Psoas muscle (tissue), 8 donors: Measurements from ENCODE around the gene MFN2. TPM values are rescaled to one million over a fixed set of nuclear protein-coding genes. Genes with fewer than 3 reads are reported as not detected.

Experiments
- ATAC-seq, 4 donors: fragments of 200-7000 bp; cut with Tn5 transposase; one replicate each; pipeline ENCODE4 v1.9.1; 2020; ENCODE audit warnings: moderate library complexity in 3 of 4, mild to moderate bottlenecking in 2 of 4
- DNase-seq, 2 donors: peaks; one replicate each; pipeline ENCODE4 v3.0.0-alpha.2; 2020
- H3K27ac ChIP-seq: fragments of 200-600 bp; one replicate; pipeline ENCODE4 v1.8.0; 2022
- H3K27me3 ChIP-seq, 3 donors: fragments of 200-600 bp in 1 of 3; one replicate each; pipeline versions ENCODE4 v1.6.1 to v1.8.0; 2013 to 2022; ENCODE audit warnings: low read length in 2 of 3, mild to moderate bottlenecking in 2 of 3, moderate library complexity in 1 of 3; ENCODE audit not compliant: insufficient read depth in 3 of 3
- H3K36me3 ChIP-seq, 2 donors: fragments of 200-600 bp in 1 of 2; one replicate each; pipeline versions ENCODE4 v1.6.1 to v1.8.0; 2013 to 2022; ENCODE audit warnings: low read depth in 1 of 2, mild to moderate bottlenecking in 1 of 2, moderate library complexity in 1 of 2; ENCODE audit not compliant: insufficient read depth in 1 of 2
- H3K4me1 ChIP-seq: fragments of 200-600 bp; one replicate; pipeline ENCODE4 v1.8.0; 2022
- H3K4me3 ChIP-seq: fragments of 200-600 bp; one replicate; pipeline ENCODE4 v1.8.0; 2022; ENCODE audit warnings: mild to moderate bottlenecking
- H3K9me3 ChIP-seq: fragments of 200-600 bp; one replicate; pipeline ENCODE4 v1.8.0; 2022
- WGBS, 3 donors: extraction: QIAGEN DNeasy Blood & Tissue Kit; methylation state at CpG; one replicate each; pipeline versions ENCODE4 v1.1.6 to v1.1.7; 2013; 5-methylcytosine and 5-hydroxymethylcytosine counted together
- intact Hi-C, 2 donors: fragments of 100-400 bp; cut with DNase I; formaldehyde crosslinking; loops; one replicate each; pipeline versions ENCODE4 v1.11.0 to v1.14.2; 2022
- polyA plus RNA-seq, 3 donors: library from polyadenylated mRNA; stranded (reverse); fragments of 200-250 nt; gene quantifications; one replicate each; pipeline ENCODE4 v1.2.3, GENCODE V29; 2013
- total RNA-seq, 4 donors: library from RNA; stranded (reverse); fragmentation: NEBNext Ultra II Directional in 2 of 4; extraction: Animal tissue kit (Norgen Biotek cat#: 25700) in 2 of 4; gene quantifications; one replicate each; pipeline versions ENCODE4 v1.2.1 to v1.2.4, GENCODE V29; 2021 to 2023
- TF ChIP-seq, protein P1 (sequence below): fragments of 200-600 bp; IDR thresholded peaks from one replicate; pipeline ENCODE4 v1.8.0; 2022; ENCODE audit warnings: antibody characterized with exemption
- donor health status: healthy with polysubstance abuse.
- donor health status: DM: no; HTN: no; CAD: no; lungs with moderate emphysema.
- donor health status: Bipolar disorder and iron deficiency.
- donor health status: healthy.
- donor health status: DM: yes; HTN: yes; CAD: no.
- donor health status: DM: no; HTN: no; CAD: no.
- donor health status: DM: no; HTN: no; CAD: no.
- donor health status: DM: yes; HTN: yes; CAD: no.

Gene MFN2
- total and polyA plus RNA-seq, 7 donors, result 163 to 542 (median 245) TPM

DNA sequence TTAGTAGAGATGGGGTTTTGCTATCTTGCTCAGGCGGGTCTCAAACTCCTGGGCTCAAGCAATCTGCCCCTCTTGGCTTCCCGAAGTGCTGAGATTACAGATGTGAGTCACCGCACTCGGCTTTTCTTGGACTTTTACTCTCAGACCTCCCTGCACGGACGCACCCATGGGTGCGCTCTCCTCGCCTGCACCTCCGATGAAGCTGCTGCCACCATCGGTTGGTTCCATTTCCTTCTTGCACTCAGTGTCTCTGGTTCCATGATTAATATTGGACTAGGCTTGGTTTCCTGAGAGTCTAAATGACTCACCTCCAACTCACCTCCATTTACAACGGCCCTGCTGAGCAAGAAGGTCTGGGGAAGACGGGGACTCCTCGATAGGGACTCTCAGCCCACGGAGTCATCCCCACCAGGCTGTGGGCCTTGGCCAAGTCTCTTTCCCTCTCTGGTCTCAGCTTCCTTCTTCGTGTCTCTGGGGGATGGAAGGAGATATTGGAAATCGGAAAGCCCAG lies 76.1 kb downstream of the MFN2 start:
- TF ChIP-seq, protein P1, sequence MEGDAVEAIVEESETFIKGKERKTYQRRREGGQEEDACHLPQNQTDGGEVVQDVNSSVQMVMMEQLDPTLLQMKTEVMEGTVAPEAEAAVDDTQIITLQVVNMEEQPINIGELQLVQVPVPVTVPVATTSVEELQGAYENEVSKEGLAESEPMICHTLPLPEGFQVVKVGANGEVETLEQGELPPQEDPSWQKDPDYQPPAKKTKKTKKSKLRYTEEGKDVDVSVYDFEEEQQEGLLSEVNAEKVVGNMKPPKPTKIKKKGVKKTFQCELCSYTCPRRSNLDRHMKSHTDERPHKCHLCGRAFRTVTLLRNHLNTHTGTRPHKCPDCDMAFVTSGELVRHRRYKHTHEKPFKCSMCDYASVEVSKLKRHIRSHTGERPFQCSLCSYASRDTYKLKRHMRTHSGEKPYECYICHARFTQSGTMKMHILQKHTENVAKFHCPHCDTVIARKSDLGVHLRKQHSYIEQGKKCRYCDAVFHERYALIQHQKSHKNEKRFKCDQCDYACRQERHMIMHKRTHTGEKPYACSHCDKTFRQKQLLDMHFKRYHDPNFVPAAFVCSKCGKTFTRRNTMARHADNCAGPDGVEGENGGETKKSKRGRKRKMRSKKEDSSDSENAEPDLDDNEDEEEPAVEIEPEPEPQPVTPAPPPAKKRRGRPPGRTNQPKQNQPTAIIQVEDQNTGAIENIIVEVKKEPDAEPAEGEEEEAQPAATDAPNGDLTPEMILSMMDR, result no peak
- H3K4me1 ChIP-seq, result peaks cover 17% of the 10 kb centered on the region
- no peaks in the 10 kb centered on the region for H3K9me3 ChIP-seq
- DNase-seq (no peak), ATAC-seq (no peak)
- intact Hi-C loops, result no loop called here
- no peak overlapping the region for H3K4me3 ChIP-seq
- peaks cover 0 to 4% (median 0%) of the 10 kb centered on the region in 3 donors for H3K27me3 ChIP-seq
- no peaks in the 10 kb centered on the region for H3K36me3 ChIP-seq
- 92 to 96% (median 94%) methylated on average over 15 to 16 of the region's 16 CpGs for WGBS, 3 donors
- no peak overlapping the region for H3K27ac ChIP-seq

- TF ChIP-seq, protein P1, result no peak
- ATAC-seq (no peak), DNase-seq (no peak)
- Histone ChIP-seq H3K27me3 (peaks cover 0 to 5% (median 5%) of the 10 kb centered on the region in 3 donors), H3K4me1 (peaks cover 11% of the 10 kb centered on the region), H3K36me3 (no peaks in the 10 kb centered on the region), H3K27ac (no peak overlapping the region), H3K4me3 (no peak overlapping the region), H3K9me3 (no peaks in the 10 kb centered on the region)
- intact Hi-C loops, result no loop called here
These were observed 77.1 kb downstream of the MFN2 start for GRCh38 chr1:12057382-12057781.

- no peak for DNase-seq
These were observed 77.9 kb downstream of the MFN2 start for GRCh38 chr1:12057940-12058687.

DNA sequence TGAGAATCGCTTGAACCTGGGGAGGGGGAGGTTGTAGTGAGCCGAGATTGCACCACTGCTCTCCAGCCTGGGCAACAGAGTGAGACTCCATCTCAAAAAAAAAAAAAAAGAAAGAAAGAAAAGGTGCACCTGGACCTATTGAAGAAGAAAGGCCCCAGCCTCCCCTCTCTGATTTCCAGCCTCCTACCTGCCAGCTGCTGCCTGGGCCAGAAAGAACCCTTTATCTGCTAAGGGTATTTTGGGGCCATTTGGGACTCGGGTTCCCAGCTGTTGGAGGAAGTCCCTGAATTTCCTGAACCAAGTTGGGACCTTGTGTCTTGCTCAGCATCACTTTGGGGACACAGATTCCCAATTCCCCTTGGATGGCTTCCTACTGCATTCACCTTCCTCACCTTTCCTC lies 79.0 kb downstream of the MFN2 start:
- Histone ChIP-seq H3K27ac (no peak overlapping the region), H3K9me3 (no peaks in the 10 kb centered on the region), H3K4me1 (no peaks in the 10 kb centered on the region), H3K4me3 (no peak overlapping the region), H3K27me3 (peaks cover 0 to 20% (median 17%) of the 10 kb centered on the region in 3 donors), H3K36me3 (no peaks in the 10 kb centered on the region)
- intact Hi-C loops, result no loop called here
- DNase-seq, result no peak
- ATAC-seq, result no peak
- WGBS, 3 donors, result 68 to 78% (median 76%) methylated on average over 3 of the region's 3 CpGs
- TF ChIP-seq, protein P1, result no peak

More at GRCh38 chr1:12057940-12058687, 77.9 kb downstream of the MFN2 start:
- no peak for ATAC-seq
- H3K27me3 ChIP-seq, result peaks cover 0 to 10% (median 9%) of the 10 kb centered on the region in 3 donors
- TF ChIP-seq, protein P1, result no peak
- intact Hi-C loops, result no loop called here
- H3K4me3 ChIP-seq, result no peak overlapping the region
- H3K36me3 ChIP-seq, result no peaks in the 10 kb centered on the region
- no peaks in the 10 kb centered on the region for H3K9me3 ChIP-seq
- no peak overlapping the region for H3K27ac ChIP-seq
- H3K4me1 ChIP-seq, result peaks cover 4% of the 10 kb centered on the region
- 81 to 86% (median 83%) methylated on average over 4 of the region's 4 CpGs for WGBS, 3 donors
